Smooth muscle cell (in vitro differentiated cells): ENCODE results near the gene AIDA. TPM values are rescaled to one million over a fixed set of nuclear protein-coding genes. Genes with fewer than 3 reads are reported as not detected.

Experiments
- DNase-seq: peaks from one replicate; lab custom pipeline; 2025; ENCODE audit not compliant: unreplicated experiment; lab: John Stamatoyannopoulos, UW
- H2AFZ ChIP-seq: fragments of 200-600 bp; sonication (generic); 2 replicates; pipeline ENCODE4 v1.6.0; 2016; ENCODE audit warnings: antibody characterized with exemption, low read depth, mild to moderate bottlenecking
- H3F3A ChIP-seq: fragments of 200-600 bp; sonication (generic); 2 replicates; pipeline ENCODE4 v1.6.0; 2017; ENCODE audit warnings: antibody characterized with exemption, low read depth
- H3K27ac ChIP-seq: fragments of 200-600 bp; sonication (generic); 2 replicates; pipeline ENCODE4 v1.5.1; 2016; ENCODE audit warnings: low read depth, mild to moderate bottlenecking
- H3K27me3 ChIP-seq: fragments of 200-600 bp; sonication (generic); 2 replicates; pipeline ENCODE4 v1.6.1; 2016; ENCODE audit warnings: low read depth, mild to moderate bottlenecking
- H3K36me3 ChIP-seq: fragments of 200-600 bp; sonication (generic); 2 replicates; pipeline ENCODE4 v1.5.1; 2016; ENCODE audit warnings: low read depth
- H3K4me1 ChIP-seq: fragments of 200-600 bp; sonication (generic); 2 replicates; pipeline ENCODE4 v1.5.1; 2016; ENCODE audit warnings: low read depth
- H3K4me2 ChIP-seq: fragments of 200-600 bp; sonication (generic); 2 replicates; pipeline ENCODE4 v1.6.0; 2016; ENCODE audit warnings: mild to moderate bottlenecking
- H3K4me3 ChIP-seq: fragments of 200-600 bp; sonication (generic); 2 replicates; pipeline ENCODE4 v1.5.1; 2016; ENCODE audit warnings: mild to moderate bottlenecking
- H3K79me2 ChIP-seq: fragments of 200-600 bp; sonication (generic); 2 replicates; pipeline ENCODE4 v1.6.0; 2016; ENCODE audit warnings: low read depth, mild to moderate bottlenecking
- H3K9ac ChIP-seq: fragments of 200-600 bp; sonication (generic); 2 replicates; pipeline ENCODE4 v1.6.0; 2016; ENCODE audit warnings: low read depth
- H3K9me3 ChIP-seq: fragments of 200-600 bp; sonication (generic); replicated peaks from 2 replicates; pipeline ENCODE4 v1.5.1; 2016; ENCODE audit warnings: low read depth
- H4K20me1 ChIP-seq: fragments of 200-600 bp; sonication (generic); 2 replicates; pipeline ENCODE4 v1.6.0; 2016; ENCODE audit warnings: low read depth
- WGBS: methylation state at CpG from one replicate; pipeline ENCODE4 v1.1.7; 2016; ENCODE audit warnings: low lambda C conversion rate; 5-methylcytosine and 5-hydroxymethylcytosine counted together
- polyA plus RNA-seq: library from polyadenylated mRNA; unstranded; fragments of >200 nt; fragmentation: Nextera tagmentation; extraction: Ambion mirVana; gene quantifications from 2 replicates; pipeline ENCODE4 v1.2.1, GENCODE V29; 2016
- total RNA-seq: library from RNA; depleted of rRNA; stranded (reverse); fragments of >200 nt; gene quantifications from 2 replicates; pipeline ENCODE4 v1.2.3, GENCODE V29; 2014
- TF ChIP-seq, protein P1 (sequence below): fragments of 200-600 bp; sonication (generic); IDR thresholded peaks from 2 replicates; pipeline ENCODE4 v1.5.1; 2017; ENCODE audit warnings: borderline replicate concordance, mild to moderate bottlenecking, antibody characterized with exemption; ENCODE audit not compliant: insufficient read depth, poor library complexity, severe bottlenecking

The AIDA gene
- total and polyA plus RNA-seq, 2 experiments from 2014 or later = 40.6 to 50.9 TPM

DNA sequence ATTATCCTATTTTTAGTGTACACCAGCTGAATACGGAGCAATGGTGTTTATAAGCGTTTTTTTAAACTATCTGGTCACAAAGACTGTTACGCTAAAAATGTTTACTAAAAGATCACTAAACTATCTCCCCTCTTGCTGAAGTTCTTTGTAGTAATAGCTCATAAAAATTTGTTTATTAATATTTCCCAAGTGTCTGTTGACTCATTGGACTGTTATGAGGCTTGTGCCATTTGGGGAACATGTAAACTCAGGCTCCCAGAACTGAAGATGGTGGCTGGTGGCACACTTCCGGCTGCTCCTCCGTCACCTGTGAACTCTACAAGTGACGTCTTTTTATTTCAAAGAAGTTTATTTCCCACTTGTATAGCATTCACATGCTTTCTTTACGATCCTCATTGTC lies 46.3 kb downstream of the AIDA start:
- DNase-seq = no peak
- peaks cover 8% of the 10 kb centered on the region for H4K20me1 ChIP-seq
- H3K4me1 ChIP-seq = no peaks in the 10 kb centered on the region
- H3K4me2 ChIP-seq = no peak overlapping the region
- H3K79me2 ChIP-seq = no peaks in the 10 kb centered on the region
- WGBS = 84% methylated on average over 7 of the region's 7 CpGs
- peaks cover 45% of the 10 kb centered on the region for H3K36me3 ChIP-seq
- peaks cover 2% of the 10 kb centered on the region for H3F3A ChIP-seq
- no peaks in the 10 kb centered on the region for H3K27me3 ChIP-seq
- H3K4me3 ChIP-seq = no peak overlapping the region
- TF ChIP-seq, protein P1, sequence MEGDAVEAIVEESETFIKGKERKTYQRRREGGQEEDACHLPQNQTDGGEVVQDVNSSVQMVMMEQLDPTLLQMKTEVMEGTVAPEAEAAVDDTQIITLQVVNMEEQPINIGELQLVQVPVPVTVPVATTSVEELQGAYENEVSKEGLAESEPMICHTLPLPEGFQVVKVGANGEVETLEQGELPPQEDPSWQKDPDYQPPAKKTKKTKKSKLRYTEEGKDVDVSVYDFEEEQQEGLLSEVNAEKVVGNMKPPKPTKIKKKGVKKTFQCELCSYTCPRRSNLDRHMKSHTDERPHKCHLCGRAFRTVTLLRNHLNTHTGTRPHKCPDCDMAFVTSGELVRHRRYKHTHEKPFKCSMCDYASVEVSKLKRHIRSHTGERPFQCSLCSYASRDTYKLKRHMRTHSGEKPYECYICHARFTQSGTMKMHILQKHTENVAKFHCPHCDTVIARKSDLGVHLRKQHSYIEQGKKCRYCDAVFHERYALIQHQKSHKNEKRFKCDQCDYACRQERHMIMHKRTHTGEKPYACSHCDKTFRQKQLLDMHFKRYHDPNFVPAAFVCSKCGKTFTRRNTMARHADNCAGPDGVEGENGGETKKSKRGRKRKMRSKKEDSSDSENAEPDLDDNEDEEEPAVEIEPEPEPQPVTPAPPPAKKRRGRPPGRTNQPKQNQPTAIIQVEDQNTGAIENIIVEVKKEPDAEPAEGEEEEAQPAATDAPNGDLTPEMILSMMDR = no peak
- H2AFZ ChIP-seq = no peak overlapping the region
- H3K27ac ChIP-seq = peak overlapping the region; percentile 3
- no peak overlapping the region for H3K9ac ChIP-seq
- H3K9me3 ChIP-seq = no peaks in the 10 kb centered on the region

DNA sequence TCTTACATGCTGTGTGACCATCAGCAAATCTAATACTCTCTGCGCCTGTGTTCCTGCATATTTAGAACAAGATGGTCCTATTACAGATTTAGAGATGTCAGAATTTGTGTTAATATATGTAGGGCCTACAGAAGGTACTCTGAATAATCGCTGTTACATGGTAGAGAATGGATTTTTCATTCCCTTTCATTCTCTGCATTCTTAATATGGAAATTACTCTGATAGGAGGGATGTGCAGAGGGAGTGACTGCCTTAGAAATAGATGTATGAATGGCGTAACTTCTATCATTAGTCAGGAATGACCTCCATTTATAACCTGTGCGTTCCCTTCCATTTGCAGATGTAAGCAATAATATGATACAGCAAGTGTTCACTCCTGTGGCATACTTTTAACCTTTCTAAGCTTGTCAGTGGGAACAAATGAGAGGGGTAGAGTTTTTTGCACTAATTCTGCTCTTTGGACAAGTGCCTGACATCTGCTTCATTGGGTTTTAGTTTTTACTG lies 48.8 kb downstream of the AIDA start:
- H3K9ac ChIP-seq = no peak overlapping the region
- H3F3A ChIP-seq = peaks cover 3% of the 10 kb centered on the region
- H3K36me3 ChIP-seq = peaks cover 62% of the 10 kb centered on the region
- DNase-seq = no peak
- no peaks in the 10 kb centered on the region for H3K79me2 ChIP-seq
- peaks cover 8% of the 10 kb centered on the region for H4K20me1 ChIP-seq
- H3K4me3 ChIP-seq = no peak overlapping the region
- H3K4me2 ChIP-seq = no peak overlapping the region
- H2AFZ ChIP-seq = no peak overlapping the region
- TF ChIP-seq, protein P1 = no peak
- WGBS = 96% methylated on average over 4 of the region's 4 CpGs
- no peaks in the 10 kb centered on the region for H3K4me1 ChIP-seq
- H3K9me3 ChIP-seq = no peaks in the 10 kb centered on the region
- no peaks in the 10 kb centered on the region for H3K27me3 ChIP-seq
- H3K27ac ChIP-seq = no peak overlapping the region

DNA sequence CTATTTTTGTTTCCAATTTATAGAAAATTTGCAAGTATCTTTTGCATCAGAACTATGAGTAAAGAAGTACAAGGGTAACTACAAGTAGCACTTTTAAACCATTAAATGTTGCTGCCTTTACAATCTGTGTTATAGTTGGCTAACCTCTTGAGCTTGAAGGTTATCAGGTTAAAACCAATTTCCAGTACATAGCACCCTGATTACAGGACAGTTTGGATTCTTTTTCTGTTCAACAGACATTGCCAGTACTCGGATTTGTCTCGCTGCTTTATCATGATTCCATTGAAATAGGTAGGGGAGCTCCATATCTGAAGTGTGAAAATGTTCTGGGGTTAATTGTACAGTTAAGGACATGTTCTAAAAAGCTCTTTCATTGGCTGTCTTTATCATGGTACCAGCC lies 54.4 kb downstream of the AIDA start:
- Histone ChIP-seq H3K27ac (no peak overlapping the region), H3F3A (peaks cover 3% of the 10 kb centered on the region), H2AFZ (no peak overlapping the region), H3K4me2 (no peak overlapping the region), H3K9me3 (no peaks in the 10 kb centered on the region), H3K4me1 (no peaks in the 10 kb centered on the region), H3K27me3 (no peaks in the 10 kb centered on the region), H3K9ac (no peak overlapping the region), H3K36me3 (peaks cover 63% of the 10 kb centered on the region), H3K79me2 (no peaks in the 10 kb centered on the region), H4K20me1 (no peaks in the 10 kb centered on the region), H3K4me3 (no peak overlapping the region)
- TF ChIP-seq, protein P1 = no peak
- no peak for DNase-seq
- 98% methylated on average over 2 of the region's 2 CpGs for WGBS
